Endothelial cell of umbilical vein (primary cell): Measurements from ENCODE around the gene ADCY5. TPM values are rescaled to one million over a fixed set of nuclear protein-coding genes. Genes with fewer than 3 reads are reported as not detected.

ENCODE experiments used
- BruUV-seq: library from RNA; stranded (reverse); fragments of 400-500 nt; replicated peaks from 2 replicates; lab custom pipeline; 2021; lab: Mats Ljungman, UMichigan
- CTCF ChIA-PET: fragments of 300-600, 350-600 bp; sonication (Branson Sonifier 250); formaldehyde crosslinking; loops from one replicate; lab custom pipeline; 2021; ENCODE audit warnings: antibody characterized with exemption, inconsistent platforms; lab: Charles Lee
- POLR2A ChIA-PET: fragments of 300-600, 350-600 bp; sonication (Branson Sonifier 250); formaldehyde crosslinking; loops from one replicate; lab custom pipeline; 2021; ENCODE audit warnings: antibody characterized with exemption, inconsistent platforms; lab: Charles Lee
- DNase-seq: peaks from one replicate; pipeline ENCODE4 v3.0.0-alpha.2; 2011; ENCODE audit warnings: low read depth, low spot score
- FAIRE-seq: peaks from 2 replicates; lab custom pipeline; 2011; peaks lifted over from hg19 to GRCh38; lab: Jason Lieb, UNC
- H2AFZ ChIP-seq: 2 replicates; pipeline ENCODE4 v1.6.0; 2012; ENCODE audit warnings: low read depth, low read length, control low read depth, inconsistent platforms
- H3K27ac ChIP-seq: 2 replicates; pipeline ENCODE4 v1.5.1; 2011; ENCODE audit warnings: low read depth, mild to moderate bottlenecking, control low read depth, low read length, moderate library complexity; ENCODE audit not compliant: insufficient read depth
- H3K27me3 ChIP-seq, 2 experiments: 2 replicates each; pipeline versions ENCODE4 v1.6.0 to v1.6.1; 2011; ENCODE audit warnings: low read length in 2 of 2, mixed read lengths in 1 of 2; ENCODE audit not compliant: control insufficient read depth in 2 of 2, insufficient read depth in 2 of 2
- H3K36me3 ChIP-seq, 2 experiments: 2 replicates in 1 of 2; 3 replicates in 1 of 2; pipeline ENCODE4 v1.5.1; 2011; ENCODE audit warnings: low read length in 2 of 2, mild to moderate bottlenecking in 1 of 2, moderate library complexity in 1 of 2; ENCODE audit not compliant: control insufficient read depth in 2 of 2, insufficient read depth in 2 of 2; ENCODE audit errors: extremely low read depth in 1 of 2
- H3K4me1 ChIP-seq: 3 replicates; pipeline ENCODE4 v1.5.1; 2011; ENCODE audit warnings: mild to moderate bottlenecking, low read length; ENCODE audit not compliant: control insufficient read depth, insufficient read depth; ENCODE audit errors: extremely low read depth
- H3K4me2 ChIP-seq: 2 replicates; pipeline ENCODE4 v1.6.1; 2011; ENCODE audit warnings: low read length, control low read depth, mixed read lengths; ENCODE audit not compliant: insufficient read depth
- H3K4me3 ChIP-seq, 3 experiments: fragments of 200-600 bp in 1 of 3; sonication (generic), shearing (Covaris generic) in 1 of 3; replicated peaks in 1 of 3; 2 replicates each; pipeline ENCODE4 v1.5.1; 2011 to 2016; ENCODE audit warnings: control low read depth in 3 of 3, low read length in 3 of 3, mild to moderate bottlenecking in 2 of 3, inconsistent platforms in 1 of 3, low read depth in 1 of 3, moderate library complexity in 1 of 3; ENCODE audit not compliant: insufficient read depth in 1 of 3
- H3K79me2 ChIP-seq: 2 replicates; pipeline ENCODE4 v1.6.0; 2012; ENCODE audit warnings: low read length, inconsistent platforms; ENCODE audit not compliant: control insufficient read depth, insufficient read depth
- H3K9ac ChIP-seq: replicated peaks from 2 replicates; pipeline ENCODE3; 2011; ENCODE audit warnings: low read length, control low read depth; ENCODE audit not compliant: insufficient read depth; ENCODE audit errors: extremely low read depth
- H3K9me1 ChIP-seq: replicated peaks from 3 replicates; pipeline ENCODE4 v1.6.0; 2011; ENCODE audit warnings: mild to moderate bottlenecking, low read length; ENCODE audit not compliant: control insufficient read depth, insufficient read depth; ENCODE audit errors: extremely low read depth
- H3K9me3 ChIP-seq: replicated peaks from 2 replicates; pipeline ENCODE4 v1.5.1; 2012; ENCODE audit warnings: low read length, inconsistent platforms; ENCODE audit not compliant: control insufficient read depth, insufficient read depth
- H4K20me1 ChIP-seq: replicated peaks from 2 replicates; pipeline ENCODE3; 2011; ENCODE audit warnings: mild to moderate bottlenecking, low read length; ENCODE audit not compliant: control insufficient read depth, insufficient read depth; ENCODE audit errors: extremely low read depth
- CTCF ChIP-seq, 2 donors: IDR thresholded peaks; 1 replicate in 1 of 2; 2 replicates in 1 of 2; pipeline ENCODE4 v1.5.1; 2011; ENCODE audit warnings: low read length in 2 of 2, mild to moderate bottlenecking in 2 of 2, moderate library complexity in 2 of 2, control low read depth in 1 of 2, inconsistent platforms in 1 of 2, low read depth in 1 of 2; ENCODE audit not compliant: insufficient read depth in 1 of 2; ENCODE audit errors: extremely low read depth in 1 of 2
- EZH2 ChIP-seq: IDR thresholded peaks from 2 replicates; pipeline ENCODE4 v1.6.1; 2012; ENCODE audit warnings: borderline replicate concordance, low read depth, mild to moderate bottlenecking, moderate library complexity, low read length, inconsistent platforms; ENCODE audit not compliant: severe bottlenecking
- FOS ChIP-seq: IDR thresholded peaks from 2 replicates; pipeline ENCODE4 v1.6.1; 2011; ENCODE audit warnings: mild to moderate bottlenecking, low read length, moderate library complexity, borderline replicate concordance; ENCODE audit not compliant: insufficient read depth
- GATA2 ChIP-seq: IDR thresholded peaks from 2 replicates; pipeline ENCODE4 v1.7.0; 2011; ENCODE audit warnings: low read depth, mild to moderate bottlenecking, moderate library complexity, mixed read lengths, low read length; ENCODE audit not compliant: insufficient read length, insufficient read depth
- JUN ChIP-seq: IDR thresholded peaks from 2 replicates; pipeline ENCODE4 v1.6.1; 2011; ENCODE audit warnings: borderline replicate concordance, low read depth; ENCODE audit not compliant: insufficient read length, insufficient read depth
- MAX ChIP-seq: IDR thresholded peaks from 2 replicates; pipeline ENCODE4 v1.6.1; 2011; ENCODE audit not compliant: insufficient read depth, insufficient read length
- MYC ChIP-seq: IDR thresholded peaks from one replicate; pipeline ENCODE4 v1.6.1; 2011; ENCODE audit warnings: mild to moderate bottlenecking, low read depth, low read length
- POLR2A ChIP-seq: IDR thresholded peaks from 2 replicates; pipeline ENCODE4 v1.6.1; 2012; ENCODE audit warnings: low read depth, mild to moderate bottlenecking, control low read depth, low read length
- POLR2AphosphoS5 ChIP-seq: IDR thresholded peaks from 2 replicates; pipeline ENCODE4 v1.6.1; 2012; ENCODE audit warnings: low read depth, mild to moderate bottlenecking, control low read depth, low read length, moderate library complexity; ENCODE audit not compliant: insufficient read depth
- dilution Hi-C: fragments of 300-500 bp; cut with MboI; formaldehyde crosslinking; loops from one replicate; pipeline ENCODE4 v1.15.0; 2019; ENCODE audit warnings: low sequenced_read_pairs; ENCODE audit not compliant: extremely low pct_ligation_motif_present
- intact Hi-C: fragments of 100-400 bp; cut with micrococcal nuclease; formaldehyde crosslinking; loops from one replicate; pipeline ENCODE4 v1.10.0; 2022
- polyA plus RNA-seq, 4 experiments: library from polyadenylated mRNA; depleted of rRNA in 3 of 4; stranded (reverse) in 3 of 4; unstranded in 1 of 4; fragments of >200 nt; gene quantifications; 2 replicates each; pipeline versions ENCODE4 v1.2.1 to v1.2.3, GENCODE V29; 2011 to 2012; ENCODE audit warnings: missing spikeins in 1 of 4
- total RNA-seq: library from RNA; stranded (reverse); gene quantifications from 2 replicates; pipeline ENCODE4 v1.2.3, GENCODE V29; 2021

The ADCY5 gene
- total and polyA plus RNA-seq, 2 donors (not counting 3 experiments of a cell fraction or from before 2014, with no cell fraction given) = 0.01 TPM; not detected in 1

- Histone ChIP-seq H3K27me3 (peaks cover 0 to 4% of the 10 kb centered on the region in 2 experiments), H3K4me2 (no peak overlapping the region)
- POLR2A ChIA-PET = no interaction called here
Measured at GRCh38 chr3:123419850-123420297, 29.0 kb downstream of the ADCY5 start.

More at GRCh38 chr3:123419850-123420297, 29.0 kb downstream of the ADCY5 start:
- H4K20me1 ChIP-seq = no peaks in the 10 kb centered on the region
- H3K9me1 ChIP-seq = no peaks in the 10 kb centered on the region
- no peak for TF ChIP-seq CTCF (IDR thresholded peaks at IDR 0.05; ENCODE audit: extremely low read depth in 1 of 2, insufficient read depth in 1 of 2, low read depth in 1 of 2, low read length in 2 of 2)
- no peak for TF ChIP-seq POLR2A
- TF ChIP-seq EZH2 = no peak
- TF ChIP-seq MYC = no peak
- no peak for TF ChIP-seq JUN
- TF ChIP-seq POLR2AphosphoS5 = no peak
- TF ChIP-seq GATA2 = no peak
- TF ChIP-seq FOS = no peak
- no peak for TF ChIP-seq MAX
- H2AFZ ChIP-seq = no peak overlapping the region
- CTCF ChIA-PET = interaction anchor here (1.2 kb wide), 1 partner anchor 29 kb away, joined by 4 read pairs; the partner anchor contains the start of gene ADCY5
- no peaks in the 10 kb centered on the region for H3K36me3 ChIP-seq
- DNase-seq (no peak), FAIRE-seq (no peak)
- no peaks in the 10 kb centered on the region for H3K79me2 ChIP-seq
- H3K27ac ChIP-seq = no peak overlapping the region
- intact Hi-C loops = no loop called here
- no peak overlapping the region for H3K9ac ChIP-seq
- BruUV-seq = no TSS peak
- no peaks in the 10 kb centered on the region for H3K4me1 ChIP-seq
- H3K9me3 ChIP-seq = no peaks in the 10 kb centered on the region
- H3K4me3 ChIP-seq = no peak overlapping the region
- dilution Hi-C loops = no loop called here
